Measurements from ENCODE around the gene SPAG16.

DNA sequence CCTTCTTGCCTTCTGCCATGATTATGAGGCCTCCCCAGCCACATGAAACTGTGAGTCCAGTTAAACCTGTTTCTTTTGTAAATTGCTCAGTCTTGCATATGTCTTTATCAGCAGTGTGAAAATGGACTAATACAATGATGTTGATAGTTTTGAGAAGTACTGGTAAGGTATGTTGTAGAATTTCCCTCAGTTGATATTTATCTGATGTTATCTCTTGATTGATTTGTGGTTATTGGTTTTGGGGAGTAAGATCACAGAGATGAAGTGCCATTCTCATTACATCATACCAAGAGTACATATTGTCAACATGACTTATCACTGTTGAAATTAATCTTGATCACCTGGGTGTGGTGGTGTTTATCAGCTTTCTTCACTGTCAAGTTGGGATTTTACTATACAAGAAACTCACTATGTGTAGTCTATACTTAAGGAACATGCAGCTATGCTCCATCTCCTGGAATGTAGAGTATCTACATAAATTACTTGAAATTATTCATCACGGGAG is 5.1 kb upstream of the SPAG16 start:
- TF ChIP-seq POLR2A (IDR thresholded peaks at IDR 0.05), result no peak
- TF ChIP-seq, protein P1, sequence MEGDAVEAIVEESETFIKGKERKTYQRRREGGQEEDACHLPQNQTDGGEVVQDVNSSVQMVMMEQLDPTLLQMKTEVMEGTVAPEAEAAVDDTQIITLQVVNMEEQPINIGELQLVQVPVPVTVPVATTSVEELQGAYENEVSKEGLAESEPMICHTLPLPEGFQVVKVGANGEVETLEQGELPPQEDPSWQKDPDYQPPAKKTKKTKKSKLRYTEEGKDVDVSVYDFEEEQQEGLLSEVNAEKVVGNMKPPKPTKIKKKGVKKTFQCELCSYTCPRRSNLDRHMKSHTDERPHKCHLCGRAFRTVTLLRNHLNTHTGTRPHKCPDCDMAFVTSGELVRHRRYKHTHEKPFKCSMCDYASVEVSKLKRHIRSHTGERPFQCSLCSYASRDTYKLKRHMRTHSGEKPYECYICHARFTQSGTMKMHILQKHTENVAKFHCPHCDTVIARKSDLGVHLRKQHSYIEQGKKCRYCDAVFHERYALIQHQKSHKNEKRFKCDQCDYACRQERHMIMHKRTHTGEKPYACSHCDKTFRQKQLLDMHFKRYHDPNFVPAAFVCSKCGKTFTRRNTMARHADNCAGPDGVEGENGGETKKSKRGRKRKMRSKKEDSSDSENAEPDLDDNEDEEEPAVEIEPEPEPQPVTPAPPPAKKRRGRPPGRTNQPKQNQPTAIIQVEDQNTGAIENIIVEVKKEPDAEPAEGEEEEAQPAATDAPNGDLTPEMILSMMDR (IDR thresholded peaks at IDR 0.05 in 8 of 11, conservative IDR thresholded peaks at IDR 0.05 in 3 of 11), result no peak

Measured in spleen (tissue), 7 donors.